ENCODE results near the gene NTSR2. TPM values are rescaled to one million over a fixed set of nuclear protein-coding genes. Genes with fewer than 3 reads are reported as not detected.

NTSR2 gene
- total and polyA plus RNA-seq, 4 donors: not detected

DNA sequence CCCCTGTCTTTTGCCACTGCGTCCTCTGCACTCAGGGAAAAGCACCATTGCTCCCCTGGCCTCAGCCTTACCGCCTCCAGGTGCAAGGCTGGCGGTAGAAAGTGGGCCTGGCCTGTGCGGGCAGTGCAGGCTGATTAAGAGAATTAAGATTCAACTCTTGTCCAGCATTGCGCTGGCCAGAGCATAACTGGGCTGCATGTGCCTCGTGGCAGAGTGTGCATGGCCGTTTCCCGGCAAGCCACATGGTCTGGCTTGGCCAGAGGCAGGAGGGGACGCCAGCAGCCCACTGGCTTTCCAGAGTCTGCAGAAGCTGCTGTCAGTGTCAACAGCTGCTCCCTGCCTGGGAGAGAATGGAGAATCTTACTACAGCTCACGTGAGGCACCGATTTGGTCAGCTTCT lies 12.3 kb downstream of the NTSR2 start:
- no peak overlapping the region for H3K4me3 ChIP-seq (ENCODE audit: low read depth in 1 of 3, low read length in 3 of 3)
- no peaks in the 10 kb centered on the region for H3K36me3 ChIP-seq (ENCODE audit: control insufficient read depth in 4 of 4, insufficient read depth in 3 of 4, low read depth in 1 of 4, low read length in 3 of 4)
- no peak overlapping the region for H3K9ac ChIP-seq (ENCODE audit: low read depth in 1 of 2, low read length in 2 of 2)
- peaks cover 0 to under 1% (median 0%) of the 10 kb centered on the region in 4 donors for H3K9me3 ChIP-seq (ENCODE audit: control insufficient read depth in 4 of 4, low read length in 3 of 4)
- no peak for DNase-seq (ENCODE audit: low spot score)
- no peaks in the 10 kb centered on the region for H3K27me3 ChIP-seq (ENCODE audit: control insufficient read depth in 4 of 4, insufficient read depth in 4 of 4, low read length in 3 of 4)
- no peaks in the 10 kb centered on the region for H3K4me1 ChIP-seq (ENCODE audit: control insufficient read depth in 4 of 4, insufficient read depth in 4 of 4, low read length in 3 of 4)
- no peak for TF ChIP-seq NR2F2 (IDR thresholded peaks at IDR 0.05)
- no peak for TF ChIP-seq RXRA (IDR thresholded peaks at IDR 0.05)
- TF ChIP-seq GABPA (IDR thresholded peaks at IDR 0.05 in 1 of 2, conservative IDR thresholded peaks at IDR 0.05 in 1 of 2): no peak
- no peak for TF ChIP-seq HNF4A (conservative IDR thresholded peaks at IDR 0.05)
- TF ChIP-seq HNF4G (IDR thresholded peaks at IDR 0.05): no peak
- 86% methylated on average over 11 of the region's 11 CpGs for WGBS
- no peak overlapping the region for H3K27ac ChIP-seq (ENCODE audit: low read depth in 1 of 2, low read length in 2 of 2)

DNA sequence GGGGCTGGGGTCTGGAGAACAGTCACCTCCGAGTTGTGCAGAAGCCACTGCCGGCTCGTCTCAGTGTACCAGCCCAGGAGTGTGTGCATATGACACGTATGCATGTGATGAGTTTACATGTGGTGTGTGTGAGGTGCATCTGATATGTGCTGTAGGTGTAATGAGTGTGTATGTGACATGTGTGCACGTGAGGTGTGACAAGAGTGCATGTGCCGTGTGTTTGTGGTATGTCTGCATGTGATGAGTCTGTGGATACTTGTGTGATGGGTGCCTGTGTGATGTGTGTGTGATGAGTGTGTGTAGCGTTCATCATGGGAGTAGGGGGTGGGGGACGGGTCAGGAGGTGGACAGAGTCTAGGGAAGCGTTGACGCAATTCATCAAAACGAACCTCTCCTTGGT lies 12.8 kb downstream of the NTSR2 start:
- Histone ChIP-seq H3K4me3 (ENCODE audit: low read depth in 1 of 3, low read length in 3 of 3) (no peak overlapping the region), H3K27me3 (ENCODE audit: control insufficient read depth in 4 of 4, insufficient read depth in 4 of 4, low read length in 3 of 4) (no peaks in the 10 kb centered on the region), H3K9me3 (ENCODE audit: control insufficient read depth in 4 of 4, low read length in 3 of 4) (no peaks in the 10 kb centered on the region), H3K9ac (ENCODE audit: low read depth in 1 of 2, low read length in 2 of 2) (no peak overlapping the region), H3K4me1 (ENCODE audit: control insufficient read depth in 4 of 4, insufficient read depth in 4 of 4, low read length in 3 of 4) (no peaks in the 10 kb centered on the region), H3K36me3 (ENCODE audit: control insufficient read depth in 4 of 4, insufficient read depth in 3 of 4, low read depth in 1 of 4, low read length in 3 of 4) (no peaks in the 10 kb centered on the region), H3K27ac (ENCODE audit: low read depth in 1 of 2, low read length in 2 of 2) (no peak overlapping the region)
- WGBS: 87% methylated on average over 11 of the region's 11 CpGs
- no peak for TF ChIP-seq HNF4G (IDR thresholded peaks at IDR 0.05)
- DNase-seq (ENCODE audit: low spot score): no peak

DNA sequence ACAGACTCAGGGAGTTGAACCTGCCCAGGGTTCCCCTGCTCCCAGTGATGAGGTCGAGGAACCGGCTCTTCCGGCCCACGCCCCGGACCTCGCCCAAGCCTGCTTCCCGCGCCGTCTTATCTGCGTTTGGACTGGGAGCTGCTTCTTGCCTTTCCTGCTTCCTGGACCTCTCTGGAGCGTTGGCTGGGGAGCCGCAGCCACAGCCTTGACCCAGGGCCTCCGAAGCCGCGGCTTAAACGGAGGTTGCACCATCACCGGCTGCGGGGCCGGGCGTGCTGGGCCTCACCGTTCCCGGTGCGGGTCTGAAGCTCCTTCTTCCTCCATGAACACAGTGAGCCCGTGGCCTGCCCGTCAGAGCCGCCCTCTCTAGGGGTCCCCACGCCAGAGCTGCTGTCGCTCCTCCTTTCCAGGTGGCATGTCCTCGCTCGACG lies 13.3 kb downstream of the NTSR2 start:
- no peaks in the 10 kb centered on the region for H3K9me3 ChIP-seq (ENCODE audit: control insufficient read depth in 4 of 4, low read length in 3 of 4)
- no peak for DNase-seq (ENCODE audit: low spot score)
- H3K9ac ChIP-seq (ENCODE audit: low read depth in 1 of 2, low read length in 2 of 2): no peak overlapping the region
- H3K27ac ChIP-seq (ENCODE audit: low read depth in 1 of 2, low read length in 2 of 2): no peak overlapping the region
- no peak overlapping the region for H3K4me3 ChIP-seq (ENCODE audit: low read depth in 1 of 3, low read length in 3 of 3)
- no peaks in the 10 kb centered on the region for H3K27me3 ChIP-seq (ENCODE audit: control insufficient read depth in 4 of 4, insufficient read depth in 4 of 4, low read length in 3 of 4)
- TF ChIP-seq RXRA (IDR thresholded peaks at IDR 0.05) (no peak), YY1 (IDR thresholded peaks at IDR 0.05) (no peak), HNF4G (IDR thresholded peaks at IDR 0.05) (no peak), JUND (IDR thresholded peaks at IDR 0.05) (no peak), FOXA2 (IDR thresholded peaks at IDR 0.05) (no peak), EGR1 (IDR thresholded peaks at IDR 0.05; ENCODE audit: low read depth in 2 of 2) (no peak), RAD21 (IDR thresholded peaks at IDR 0.05) (no peak), NR2F2 (IDR thresholded peaks at IDR 0.05) (no peak), GABPA (IDR thresholded peaks at IDR 0.05 in 1 of 2, conservative IDR thresholded peaks at IDR 0.05 in 1 of 2) (no peak), TAF1 (conservative IDR thresholded peaks at IDR 0.05) (no peak)
- TF ChIP-seq, protein P1, sequence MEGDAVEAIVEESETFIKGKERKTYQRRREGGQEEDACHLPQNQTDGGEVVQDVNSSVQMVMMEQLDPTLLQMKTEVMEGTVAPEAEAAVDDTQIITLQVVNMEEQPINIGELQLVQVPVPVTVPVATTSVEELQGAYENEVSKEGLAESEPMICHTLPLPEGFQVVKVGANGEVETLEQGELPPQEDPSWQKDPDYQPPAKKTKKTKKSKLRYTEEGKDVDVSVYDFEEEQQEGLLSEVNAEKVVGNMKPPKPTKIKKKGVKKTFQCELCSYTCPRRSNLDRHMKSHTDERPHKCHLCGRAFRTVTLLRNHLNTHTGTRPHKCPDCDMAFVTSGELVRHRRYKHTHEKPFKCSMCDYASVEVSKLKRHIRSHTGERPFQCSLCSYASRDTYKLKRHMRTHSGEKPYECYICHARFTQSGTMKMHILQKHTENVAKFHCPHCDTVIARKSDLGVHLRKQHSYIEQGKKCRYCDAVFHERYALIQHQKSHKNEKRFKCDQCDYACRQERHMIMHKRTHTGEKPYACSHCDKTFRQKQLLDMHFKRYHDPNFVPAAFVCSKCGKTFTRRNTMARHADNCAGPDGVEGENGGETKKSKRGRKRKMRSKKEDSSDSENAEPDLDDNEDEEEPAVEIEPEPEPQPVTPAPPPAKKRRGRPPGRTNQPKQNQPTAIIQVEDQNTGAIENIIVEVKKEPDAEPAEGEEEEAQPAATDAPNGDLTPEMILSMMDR (IDR thresholded peaks at IDR 0.05; ENCODE audit: low read depth, low read length, missing input control): no peak
- TF ChIP-seq, protein P2, sequence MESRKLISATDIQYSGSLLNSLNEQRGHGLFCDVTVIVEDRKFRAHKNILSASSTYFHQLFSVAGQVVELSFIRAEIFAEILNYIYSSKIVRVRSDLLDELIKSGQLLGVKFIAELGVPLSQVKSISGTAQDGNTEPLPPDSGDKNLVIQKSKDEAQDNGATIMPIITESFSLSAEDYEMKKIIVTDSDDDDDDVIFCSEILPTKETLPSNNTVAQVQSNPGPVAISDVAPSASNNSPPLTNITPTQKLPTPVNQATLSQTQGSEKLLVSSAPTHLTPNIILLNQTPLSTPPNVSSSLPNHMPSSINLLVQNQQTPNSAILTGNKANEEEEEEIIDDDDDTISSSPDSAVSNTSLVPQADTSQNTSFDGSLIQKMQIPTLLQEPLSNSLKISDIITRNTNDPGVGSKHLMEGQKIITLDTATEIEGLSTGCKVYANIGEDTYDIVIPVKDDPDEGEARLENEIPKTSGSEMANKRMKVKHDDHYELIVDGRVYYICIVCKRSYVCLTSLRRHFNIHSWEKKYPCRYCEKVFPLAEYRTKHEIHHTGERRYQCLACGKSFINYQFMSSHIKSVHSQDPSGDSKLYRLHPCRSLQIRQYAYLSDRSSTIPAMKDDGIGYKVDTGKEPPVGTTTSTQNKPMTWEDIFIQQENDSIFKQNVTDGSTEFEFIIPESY (IDR thresholded peaks at IDR 0.05): no peak
- TF ChIP-seq, protein P3, sequence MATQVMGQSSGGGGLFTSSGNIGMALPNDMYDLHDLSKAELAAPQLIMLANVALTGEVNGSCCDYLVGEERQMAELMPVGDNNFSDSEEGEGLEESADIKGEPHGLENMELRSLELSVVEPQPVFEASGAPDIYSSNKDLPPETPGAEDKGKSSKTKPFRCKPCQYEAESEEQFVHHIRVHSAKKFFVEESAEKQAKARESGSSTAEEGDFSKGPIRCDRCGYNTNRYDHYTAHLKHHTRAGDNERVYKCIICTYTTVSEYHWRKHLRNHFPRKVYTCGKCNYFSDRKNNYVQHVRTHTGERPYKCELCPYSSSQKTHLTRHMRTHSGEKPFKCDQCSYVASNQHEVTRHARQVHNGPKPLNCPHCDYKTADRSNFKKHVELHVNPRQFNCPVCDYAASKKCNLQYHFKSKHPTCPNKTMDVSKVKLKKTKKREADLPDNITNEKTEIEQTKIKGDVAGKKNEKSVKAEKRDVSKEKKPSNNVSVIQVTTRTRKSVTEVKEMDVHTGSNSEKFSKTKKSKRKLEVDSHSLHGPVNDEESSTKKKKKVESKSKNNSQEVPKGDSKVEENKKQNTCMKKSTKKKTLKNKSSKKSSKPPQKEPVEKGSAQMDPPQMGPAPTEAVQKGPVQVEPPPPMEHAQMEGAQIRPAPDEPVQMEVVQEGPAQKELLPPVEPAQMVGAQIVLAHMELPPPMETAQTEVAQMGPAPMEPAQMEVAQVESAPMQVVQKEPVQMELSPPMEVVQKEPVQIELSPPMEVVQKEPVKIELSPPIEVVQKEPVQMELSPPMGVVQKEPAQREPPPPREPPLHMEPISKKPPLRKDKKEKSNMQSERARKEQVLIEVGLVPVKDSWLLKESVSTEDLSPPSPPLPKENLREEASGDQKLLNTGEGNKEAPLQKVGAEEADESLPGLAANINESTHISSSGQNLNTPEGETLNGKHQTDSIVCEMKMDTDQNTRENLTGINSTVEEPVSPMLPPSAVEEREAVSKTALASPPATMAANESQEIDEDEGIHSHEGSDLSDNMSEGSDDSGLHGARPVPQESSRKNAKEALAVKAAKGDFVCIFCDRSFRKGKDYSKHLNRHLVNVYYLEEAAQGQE (IDR thresholded peaks at IDR 0.05): no peak
- WGBS: 70% methylated on average over 31 of the region's 31 CpGs
- H3K36me3 ChIP-seq (ENCODE audit: control insufficient read depth in 4 of 4, insufficient read depth in 3 of 4, low read depth in 1 of 4, low read length in 3 of 4): no peaks in the 10 kb centered on the region
- no peaks in the 10 kb centered on the region for H3K4me1 ChIP-seq (ENCODE audit: control insufficient read depth in 4 of 4, insufficient read depth in 4 of 4, low read length in 3 of 4)
